Mesothelial cell of epicardium (in vitro differentiated cells): ENCODE measurements around the gene ACTMAP. TPM values are rescaled to one million over a fixed set of nuclear protein-coding genes. Genes with fewer than 3 reads are reported as not detected.

Experiments
- DNase-seq, 2 experiments: peaks; one replicate each; pipeline ENCODE4 v3.0.0; 2021; ENCODE audit warnings: low spot score in 2 of 2; ENCODE audit not compliant: unreplicated experiment in 2 of 2
- H3K27ac Mint-ChIP-seq: 2 replicates; pipeline ENCODE4 v1.8.0; 2021; ENCODE audit warnings: mixed read lengths
- H3K27me3 Mint-ChIP-seq: 2 replicates; pipeline ENCODE4 v1.8.0; 2021; ENCODE audit warnings: low read depth, mixed read lengths
- H3K36me3 Mint-ChIP-seq: 2 replicates; pipeline ENCODE4 v1.8.0; 2021; ENCODE audit warnings: mixed read lengths
- H3K4me1 Mint-ChIP-seq: 2 replicates; pipeline ENCODE4 v1.8.0; 2021; ENCODE audit warnings: mixed read lengths
- H3K4me3 Mint-ChIP-seq: 2 replicates; pipeline ENCODE4 v1.8.0; 2021; ENCODE audit warnings: mild to moderate bottlenecking, moderate library complexity, mixed read lengths
- H3K9me3 Mint-ChIP-seq: 2 replicates; pipeline ENCODE4 v1.8.0; 2021; ENCODE audit warnings: mixed read lengths
- total RNA-seq: library from RNA; stranded (reverse); gene quantifications from 3 replicates; pipeline ENCODE4 v1.2.1, GENCODE V29; 2021
- TF ChIP-seq, protein P1 (sequence below): fragments of 200-600 bp; sonication (generic); IDR thresholded peaks from one replicate; pipeline ENCODE4 v1.5.0; 2021; ENCODE audit warnings: antibody characterized with exemption; ENCODE audit not compliant: unreplicated experiment

ACTMAP gene
- total RNA-seq, 1 donor from 2014 or later: 15.0 TPM

DNA sequence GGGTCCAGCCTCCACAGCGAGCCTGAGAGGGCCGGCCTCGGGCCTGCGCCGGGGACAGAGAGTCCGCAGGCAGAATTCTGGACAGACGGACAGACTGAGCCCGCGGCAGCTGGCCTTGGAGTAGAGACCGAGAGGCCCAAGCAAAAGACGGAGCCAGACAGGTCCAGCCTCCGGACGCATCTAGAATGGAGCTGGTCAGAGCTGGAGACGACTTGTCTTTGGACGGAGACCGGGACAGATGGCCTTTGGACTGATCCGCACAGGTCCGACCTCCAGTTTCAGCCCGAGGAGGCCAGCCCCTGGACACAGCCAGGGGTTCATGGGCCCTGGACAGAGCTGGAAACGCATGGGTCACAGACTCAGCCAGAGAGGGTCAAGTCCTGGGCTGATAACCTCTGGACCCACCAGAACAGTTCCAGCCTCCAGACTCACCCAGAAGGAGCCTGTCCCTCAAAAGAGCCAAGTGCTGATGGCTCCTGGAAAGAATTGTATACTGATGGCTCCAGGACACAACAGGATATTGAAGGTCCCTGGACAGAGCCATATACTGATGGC is 32.9 kb downstream of the ACTMAP start:
- Mint-ChIP-seq H3K9me3 (no peaks in the 10 kb centered on the region), H3K27me3 (no peaks in the 10 kb centered on the region), H3K36me3 (peaks cover 5% of the 10 kb centered on the region), H3K4me1 (peaks cover 52% of the 10 kb centered on the region), H3K4me3 (peak overlapping the region; percentile 97), H3K27ac (peak overlapping the region; percentile 100)
- DNase-seq: no peak
- TF ChIP-seq, protein P1, sequence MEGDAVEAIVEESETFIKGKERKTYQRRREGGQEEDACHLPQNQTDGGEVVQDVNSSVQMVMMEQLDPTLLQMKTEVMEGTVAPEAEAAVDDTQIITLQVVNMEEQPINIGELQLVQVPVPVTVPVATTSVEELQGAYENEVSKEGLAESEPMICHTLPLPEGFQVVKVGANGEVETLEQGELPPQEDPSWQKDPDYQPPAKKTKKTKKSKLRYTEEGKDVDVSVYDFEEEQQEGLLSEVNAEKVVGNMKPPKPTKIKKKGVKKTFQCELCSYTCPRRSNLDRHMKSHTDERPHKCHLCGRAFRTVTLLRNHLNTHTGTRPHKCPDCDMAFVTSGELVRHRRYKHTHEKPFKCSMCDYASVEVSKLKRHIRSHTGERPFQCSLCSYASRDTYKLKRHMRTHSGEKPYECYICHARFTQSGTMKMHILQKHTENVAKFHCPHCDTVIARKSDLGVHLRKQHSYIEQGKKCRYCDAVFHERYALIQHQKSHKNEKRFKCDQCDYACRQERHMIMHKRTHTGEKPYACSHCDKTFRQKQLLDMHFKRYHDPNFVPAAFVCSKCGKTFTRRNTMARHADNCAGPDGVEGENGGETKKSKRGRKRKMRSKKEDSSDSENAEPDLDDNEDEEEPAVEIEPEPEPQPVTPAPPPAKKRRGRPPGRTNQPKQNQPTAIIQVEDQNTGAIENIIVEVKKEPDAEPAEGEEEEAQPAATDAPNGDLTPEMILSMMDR: no peak

- no peaks in the 10 kb centered on the region for H3K9me3 Mint-ChIP-seq
- H3K27ac Mint-ChIP-seq: peak within 1 kb of the TSS; percentile 100
- peaks cover 7% of the 10 kb centered on the region for H3K36me3 Mint-ChIP-seq
- DNase-seq: peak; percentile 100
- no peaks in the 10 kb centered on the region for H3K27me3 Mint-ChIP-seq
- TF ChIP-seq, protein P1: no peak
- peak within 1 kb of the TSS; percentile 97 for H3K4me3 Mint-ChIP-seq
- peaks cover 46% of the 10 kb centered on the region for H3K4me1 Mint-ChIP-seq
Observed at GRCh38 chr19:40716482-40717324, 33.6 kb downstream of the ACTMAP start, which contains the start of the genes COQ8B and ITPKC. TSS of gene COQ8B (minus strand) at chr19:40716886. CDS start at chr19:40714632, 2,254 bp downstream. TSS of gene ITPKC (plus strand) at chr19:40717112. CDS start at chr19:40717136, 24 bp downstream.

DNA sequence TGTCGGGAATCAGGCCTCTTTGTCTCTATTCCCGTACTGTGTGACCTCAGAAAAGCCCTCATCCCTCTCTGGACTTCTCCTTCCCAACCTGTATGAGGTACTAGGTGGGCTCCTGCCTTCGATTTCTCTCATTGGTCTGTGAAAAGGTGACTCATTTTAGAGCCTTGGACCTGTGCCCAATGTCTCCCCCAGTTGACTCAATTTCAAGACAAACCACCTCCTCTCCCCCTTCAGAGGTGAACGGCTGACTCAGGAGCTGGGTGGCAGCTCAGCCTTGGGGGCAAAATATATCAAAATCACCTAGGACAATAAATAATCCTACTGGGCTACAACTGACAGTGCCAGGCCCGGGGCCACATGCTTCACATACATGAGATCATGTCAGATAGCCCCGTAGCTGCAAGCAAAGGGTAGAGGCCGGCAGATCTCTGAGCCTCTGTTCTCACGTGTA is 34.2 kb downstream of the ACTMAP start:
- Mint-ChIP-seq H3K4me3 (peak overlapping the region; percentile 86), H3K9me3 (no peaks in the 10 kb centered on the region), H3K36me3 (peaks cover 13% of the 10 kb centered on the region), H3K27ac (peak overlapping the region; percentile 99), H3K27me3 (no peaks in the 10 kb centered on the region), H3K4me1 (peaks cover 45% of the 10 kb centered on the region)
- TF ChIP-seq, protein P1: no peak
- peak; percentile 53 to 76 for DNase-seq

DNA sequence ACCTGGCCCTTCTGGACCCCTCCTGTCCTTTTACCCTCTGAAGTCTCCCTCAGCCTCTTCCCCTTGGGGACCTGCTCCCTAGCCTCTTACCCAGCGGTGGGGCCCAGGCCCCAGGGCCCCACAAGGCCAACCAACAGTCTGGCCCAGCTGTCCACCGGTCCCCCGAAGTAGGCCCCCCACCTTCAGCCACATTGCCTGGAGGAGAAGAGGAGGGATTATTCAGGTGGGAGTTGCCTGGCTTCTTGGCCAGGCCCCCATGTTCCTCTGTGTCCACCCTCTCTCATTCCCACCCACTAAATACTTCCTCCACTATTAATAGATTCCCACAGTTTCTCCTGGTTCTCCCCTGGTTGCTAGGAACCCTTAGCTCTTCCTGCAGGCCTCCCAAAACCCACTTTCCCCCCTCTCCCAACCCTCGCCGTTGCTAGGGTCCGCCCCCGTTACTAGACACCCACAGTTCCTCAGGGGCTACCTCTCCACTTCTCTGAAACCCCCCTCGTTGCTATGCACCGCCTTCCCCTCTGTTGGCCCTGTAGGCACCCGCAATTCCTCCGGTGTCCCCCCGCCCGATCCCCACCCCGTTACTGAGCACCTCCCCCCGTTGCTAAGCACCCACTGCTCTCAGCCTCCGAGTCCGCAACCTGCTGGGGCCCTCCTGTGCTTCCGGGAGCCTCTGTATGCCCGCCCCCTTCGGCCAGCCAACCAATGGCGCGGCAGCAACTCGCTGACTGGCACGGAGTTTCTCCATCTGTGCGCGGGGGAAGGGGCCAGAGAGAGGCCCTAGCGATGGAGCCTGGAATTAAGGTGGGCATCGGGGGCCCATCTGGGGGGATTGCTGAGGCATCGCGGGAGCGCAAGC is 35.6 kb downstream of the ACTMAP start:
- H3K4me3 Mint-ChIP-seq: peak overlapping the region; percentile 86
- TF ChIP-seq, protein P1: no peak

GRCh38 chr19:40713939-40714338 is 36.3 kb downstream of the ACTMAP start:
- H3K27me3 Mint-ChIP-seq: no peaks in the 10 kb centered on the region
- peak overlapping the region; percentile 86 for H3K4me3 Mint-ChIP-seq
- peak overlapping the region; percentile 99 for H3K27ac Mint-ChIP-seq
- no peaks in the 10 kb centered on the region for H3K9me3 Mint-ChIP-seq
- TF ChIP-seq, protein P1: no peak
- H3K36me3 Mint-ChIP-seq: peaks cover 25% of the 10 kb centered on the region
- peaks cover 27% of the 10 kb centered on the region for H3K4me1 Mint-ChIP-seq
- no peak for DNase-seq

More for the DNA sequence above, 35.6 kb downstream of the ACTMAP start:
- Mint-ChIP-seq H3K27me3 (no peaks in the 10 kb centered on the region), H3K27ac (peak overlapping the region; percentile 99), H3K36me3 (peaks cover 20% of the 10 kb centered on the region), H3K4me1 (peaks cover 31% of the 10 kb centered on the region), H3K9me3 (no peaks in the 10 kb centered on the region)
- DNase-seq: peak; percentile 91 to 96
